HG03064 (cell line): ENCODE data around the gene MYL6.
"Not testable (repeated sequence)": the region's sequence is repeated elsewhere in the genome, so short reads cannot be mapped to it uniquely, and the experiment has no call there.

Source experiments
- ATAC-seq: cut with Tn5 transposase; IDR thresholded peaks from one replicate; pipeline ENCODE4 v1.9.1; 2021; ENCODE audit warnings: low read depth; ENCODE audit not compliant: unreplicated experiment

Gene MYL6

DNA sequence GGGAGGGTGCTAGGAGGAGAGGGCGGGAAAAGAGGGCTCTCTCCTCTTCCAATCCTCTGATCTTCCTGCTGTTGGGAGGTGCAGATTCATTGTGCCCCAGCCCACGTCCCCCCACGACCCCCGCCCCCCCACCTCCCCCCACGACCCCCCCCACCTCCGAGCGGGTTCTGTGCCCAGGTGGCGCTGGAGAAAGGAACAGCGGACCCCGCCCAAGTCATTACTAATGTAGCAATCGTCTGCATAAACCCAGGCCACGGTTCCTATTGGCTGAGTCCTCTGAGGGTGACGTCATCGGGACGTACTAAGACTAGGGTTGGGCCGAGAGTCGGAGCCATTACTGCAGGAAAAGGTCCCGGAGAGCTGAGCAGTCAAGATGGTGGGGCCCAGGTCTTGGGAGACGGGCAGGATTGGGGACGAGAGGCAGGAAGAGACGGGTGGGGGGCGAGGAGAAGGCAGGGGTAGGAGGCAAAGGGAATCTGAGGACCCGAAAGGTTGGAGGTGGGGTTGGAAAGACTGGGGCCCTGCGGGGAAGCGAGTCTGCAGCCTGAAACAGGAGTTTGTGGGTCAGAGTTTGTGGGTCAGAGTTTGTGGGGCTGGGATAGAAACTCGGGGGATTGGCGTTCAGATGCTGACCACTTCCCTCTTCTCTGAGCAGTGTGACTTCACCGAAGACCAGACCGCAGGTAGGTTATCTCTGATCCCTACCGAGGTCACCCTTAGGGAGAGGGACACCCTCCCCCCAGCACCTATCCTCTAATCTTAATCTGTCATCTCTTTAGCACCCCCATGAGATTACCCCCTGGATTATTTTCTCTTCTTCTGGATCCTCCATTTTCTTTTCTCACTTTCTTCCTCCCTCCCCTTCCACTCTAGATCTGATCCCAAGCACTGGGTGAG is at the start of gene MYL6:
Gene MYL6, plus strand, starts transcription at position 331 of the 897 bp plus-strand sequence. Its CDS starts 43 bp downstream, at position 374.
- ATAC-seq, result peak; percentile 70

DNA sequence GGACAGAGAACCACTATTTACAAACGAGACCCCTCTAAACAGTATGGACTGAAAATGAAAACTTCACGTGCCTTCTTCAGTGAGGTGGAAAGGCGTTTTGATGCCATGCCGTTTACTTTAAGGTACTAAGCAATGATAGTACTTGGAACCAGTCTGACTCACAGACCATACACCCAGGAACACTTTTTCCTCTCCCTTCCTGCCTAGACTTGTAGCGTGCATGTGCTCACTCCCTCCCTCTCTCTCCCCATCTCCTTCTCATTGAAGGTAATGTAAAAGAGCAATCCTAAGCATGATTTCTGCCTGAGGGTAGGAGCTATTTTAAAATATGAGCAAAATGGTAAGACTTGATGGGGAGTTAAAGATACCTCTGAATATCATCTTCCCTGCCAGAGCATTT is 47.6 kb upstream of the MYL6 start:
- ATAC-seq, result no peak

DNA sequence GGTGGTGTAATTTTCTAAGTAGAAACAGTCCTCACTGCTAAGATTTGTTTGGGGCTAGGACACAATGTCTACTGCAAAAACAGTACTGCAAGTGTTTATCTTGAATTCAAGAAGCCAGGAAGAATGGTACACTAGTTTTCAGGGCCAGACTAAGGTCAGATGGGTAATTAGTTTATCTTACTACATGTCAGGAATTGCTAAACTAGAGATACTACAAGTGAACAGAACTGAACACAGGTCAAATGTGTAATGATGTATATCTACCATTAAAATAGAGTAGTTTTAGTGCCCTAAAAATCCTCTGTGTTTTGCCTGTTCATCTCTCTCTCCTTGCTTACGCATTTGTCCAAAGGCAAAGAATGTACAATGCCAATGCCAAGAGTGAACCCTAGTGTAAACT is 44.1 kb upstream of the MYL6 start:
- no peak for ATAC-seq

DNA sequence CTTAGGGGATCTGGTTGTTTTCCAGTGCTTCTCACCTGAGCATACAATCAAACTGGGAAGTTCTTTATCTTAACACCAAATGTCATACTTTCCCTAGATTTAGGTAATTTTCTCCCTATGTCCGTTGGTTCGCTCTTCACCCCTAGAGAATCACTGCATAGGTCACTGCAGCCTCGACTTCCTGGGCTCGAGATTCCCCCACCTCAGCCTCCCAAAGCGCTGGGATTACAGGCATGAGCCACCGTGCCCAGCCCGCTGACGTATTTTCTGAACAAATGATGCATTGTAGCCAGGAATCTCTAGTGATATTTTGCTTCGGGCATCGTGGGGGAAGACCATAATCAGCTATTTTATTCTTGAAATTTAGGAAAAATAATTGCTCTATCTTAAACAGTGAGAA is 42.8 kb upstream of the MYL6 start:
- no peak for ATAC-seq

DNA sequence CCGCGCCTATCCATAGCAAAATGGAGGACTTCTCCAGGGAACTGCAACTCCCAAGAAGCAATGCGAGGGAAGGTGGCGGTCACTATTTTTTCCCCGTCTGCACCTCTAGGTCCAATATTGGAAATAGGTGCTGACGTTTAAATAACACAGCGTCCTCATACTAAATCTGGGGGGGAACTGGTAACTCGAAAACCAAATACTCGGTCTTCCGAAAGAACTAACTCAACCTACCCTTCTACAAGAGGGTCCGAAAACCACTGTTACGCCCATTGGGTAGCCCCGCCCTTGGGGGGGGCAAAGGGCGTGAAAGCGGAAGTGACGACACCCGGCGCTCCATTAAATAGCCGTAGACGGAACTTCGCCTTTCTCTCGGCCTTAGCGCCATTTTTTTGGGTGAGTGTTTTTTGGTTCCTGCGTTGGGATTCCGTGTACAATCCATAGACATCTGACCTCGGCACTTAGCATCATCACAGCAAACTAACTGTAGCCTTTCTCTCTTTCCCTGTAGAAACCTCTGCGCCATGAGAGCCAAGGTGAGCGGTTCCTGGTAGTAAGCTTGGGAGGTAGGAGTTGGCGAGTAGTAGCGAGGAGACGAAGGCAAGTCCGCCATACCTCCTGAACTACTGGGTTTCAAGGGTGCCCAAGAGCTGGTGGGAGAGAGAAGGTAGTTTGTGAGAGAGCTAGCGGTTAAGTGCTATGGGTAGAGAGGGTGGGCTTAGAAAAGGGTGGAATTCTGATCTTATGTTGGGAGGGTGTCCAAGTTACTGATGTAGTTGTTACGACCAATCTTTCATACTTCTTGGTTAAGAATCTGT is 41.7 kb upstream of the MYL6 start, which contains the start of gene RPL41:
Gene RPL41, plus strand, starts transcription at position 367 of the 815 bp plus-strand sequence.
- peak; percentile 37 for ATAC-seq

DNA sequence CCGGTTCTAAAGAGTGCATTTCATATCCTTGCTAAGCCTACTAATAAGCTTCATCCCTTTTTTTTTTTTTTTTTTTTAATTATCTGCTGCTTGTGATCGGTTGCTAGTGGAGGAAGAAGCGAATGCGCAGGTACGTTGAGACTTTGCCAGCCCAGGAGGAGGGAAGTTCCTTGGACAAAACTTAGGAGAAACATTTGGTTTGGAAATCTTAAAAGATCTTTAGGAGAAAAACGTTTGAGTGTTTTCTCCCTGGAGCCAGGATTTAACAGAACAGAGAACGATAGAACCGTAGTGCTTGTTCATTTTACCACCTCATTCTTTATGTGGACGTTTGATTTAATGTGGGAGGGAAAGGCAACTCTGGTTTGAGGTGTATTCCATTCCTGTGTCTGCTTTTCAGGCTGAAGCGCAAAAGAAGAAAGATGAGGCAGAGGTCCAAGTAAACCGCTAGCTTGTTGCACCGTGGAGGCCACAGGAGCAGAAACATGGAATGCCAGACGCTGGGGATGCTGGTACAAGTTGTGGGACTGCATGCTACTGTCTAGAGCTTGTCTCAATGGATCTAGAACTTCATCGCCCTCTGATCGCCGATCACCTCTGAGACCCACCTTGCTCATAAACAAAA is 41.0 kb upstream of the MYL6 start:
- ATAC-seq, result not testable (repeated sequence)

DNA sequence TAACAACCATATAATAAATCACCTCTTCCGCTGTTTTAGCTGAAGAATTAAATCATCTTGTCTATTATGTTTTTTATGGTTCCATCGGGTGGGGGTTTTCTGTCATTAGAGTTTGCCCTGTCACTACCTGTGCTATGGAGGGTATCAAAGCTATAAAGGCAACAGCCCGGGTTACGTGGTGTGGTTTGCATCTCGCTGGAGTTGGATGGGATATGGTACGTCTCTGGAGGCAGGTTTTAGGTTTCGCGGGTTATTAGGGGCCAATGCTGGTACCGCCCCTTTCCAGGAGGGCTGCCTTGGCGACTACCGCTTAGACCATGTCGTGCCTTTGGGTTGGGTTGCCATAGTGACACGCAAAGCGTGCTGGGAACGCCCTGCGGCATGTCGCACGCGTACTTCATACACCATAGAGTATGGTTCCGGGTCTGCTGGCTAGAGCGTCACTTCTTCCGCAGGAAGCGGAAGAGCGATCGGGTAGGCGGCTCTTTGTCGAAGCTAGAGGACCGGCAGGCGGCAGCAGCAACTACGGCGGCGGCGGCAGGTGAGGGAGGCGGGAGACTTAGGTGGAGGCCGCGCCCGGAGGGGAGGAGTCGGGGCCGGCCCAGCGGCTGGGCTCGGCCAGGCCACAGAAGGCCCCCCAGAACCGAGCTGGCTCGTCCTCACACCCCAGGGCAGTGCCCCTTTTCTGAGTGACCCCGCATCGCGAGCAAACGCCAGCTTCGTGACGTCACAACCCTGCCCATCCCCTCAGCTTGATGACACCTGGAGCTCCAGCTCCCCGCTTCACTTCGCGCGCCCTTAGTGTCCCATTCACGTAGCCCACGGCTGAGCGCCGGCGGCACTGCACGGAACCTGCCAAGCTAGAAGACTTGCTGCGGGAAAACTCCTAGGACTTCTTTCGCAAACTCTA is 40.1 kb upstream of the MYL6 start, which contains the start of gene ZC3H10:
Gene ZC3H10, plus strand, starts transcription at position 489 of the 910 bp plus-strand sequence. CDS start 2,297 bp downstream, outside the sequence.
- peak; percentile 75 for ATAC-seq

DNA sequence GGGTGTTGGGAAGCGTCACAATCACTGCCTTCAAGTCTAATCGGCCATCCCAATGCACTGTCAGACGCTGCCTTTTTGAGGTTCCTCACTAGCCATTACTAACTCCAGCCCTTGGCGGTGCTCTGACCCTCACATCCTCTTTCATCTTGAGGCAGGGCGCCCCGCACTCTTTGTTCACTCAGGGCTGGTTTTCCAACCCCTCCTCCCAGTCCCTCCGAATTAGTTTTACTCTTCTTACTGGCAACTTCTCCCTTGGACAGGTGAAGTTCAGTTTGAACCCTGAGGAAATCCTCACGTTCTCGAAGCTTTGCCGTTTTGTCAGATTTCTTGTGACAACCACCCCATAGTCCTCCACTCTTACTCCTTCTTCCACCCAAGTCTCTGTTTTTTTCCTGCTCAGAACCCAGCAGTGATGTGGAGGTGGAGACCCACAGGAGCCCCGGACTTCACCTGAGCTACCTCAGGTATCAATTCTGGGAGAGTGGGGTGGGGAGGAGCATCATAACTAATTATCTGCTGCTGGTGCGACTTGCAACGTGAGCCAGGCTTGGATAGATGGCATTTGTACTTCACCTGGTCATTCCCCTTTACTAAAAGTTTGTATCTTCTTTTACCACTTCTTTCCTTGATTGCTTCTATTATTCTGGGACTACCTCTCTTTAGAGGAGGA is 39.3 kb upstream of the MYL6 start:
- no peak for ATAC-seq

DNA sequence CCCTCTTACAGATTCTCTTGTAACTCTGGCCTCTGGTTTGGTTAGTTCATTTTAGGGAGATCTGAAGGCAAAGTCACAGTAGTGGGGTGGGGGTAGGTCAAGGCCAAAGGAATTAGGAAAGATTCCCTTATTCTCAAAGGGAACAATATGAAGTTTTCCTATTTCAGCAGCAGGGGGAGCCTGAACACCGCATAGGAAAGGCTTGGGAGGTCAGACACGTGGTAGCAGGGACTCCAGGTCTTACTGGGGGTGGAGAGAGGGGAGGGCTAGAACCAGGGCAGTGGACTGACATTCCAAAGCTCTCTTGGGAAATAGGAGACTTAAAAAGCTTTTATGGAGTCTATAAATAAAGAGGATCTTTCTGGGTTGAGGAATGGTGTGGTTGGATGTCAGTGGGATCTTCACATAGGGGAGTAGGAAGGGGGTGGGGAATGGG is 38.8 kb upstream of the MYL6 start:
- no peak for ATAC-seq

DNA sequence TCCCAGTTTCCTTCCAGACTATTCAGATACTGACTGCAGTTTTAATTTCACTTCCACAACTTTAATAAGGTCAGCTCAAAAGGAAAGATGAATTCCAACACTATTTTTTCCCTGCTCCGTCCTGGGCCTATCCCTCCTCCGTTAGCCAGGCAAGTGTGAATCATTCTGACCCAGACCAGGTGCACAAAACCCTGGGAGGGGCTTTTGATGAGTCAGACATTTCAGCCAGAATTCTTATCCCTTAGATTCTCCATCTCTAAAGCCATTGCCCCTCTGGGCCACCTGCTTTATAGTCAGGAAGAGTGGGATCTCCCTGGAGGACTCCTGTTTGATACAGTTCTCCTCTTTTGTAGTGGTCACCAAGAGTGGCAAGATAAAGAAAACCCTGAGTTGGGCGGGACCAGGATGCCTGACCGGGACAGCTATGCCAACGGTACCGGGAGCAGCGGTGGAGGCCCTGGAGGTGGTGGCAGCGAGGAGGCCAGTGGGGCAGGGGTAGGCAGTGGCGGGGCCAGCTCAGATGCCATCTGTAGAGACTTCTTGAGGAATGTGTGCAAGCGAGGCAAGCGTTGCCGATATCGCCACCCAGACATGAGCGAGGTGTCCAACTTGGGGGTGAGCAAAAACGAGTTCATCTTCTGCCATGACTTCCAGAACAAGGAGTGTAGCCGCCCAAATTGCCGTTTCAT is 37.9 kb upstream of the MYL6 start:
- no peak for ATAC-seq

DNA sequence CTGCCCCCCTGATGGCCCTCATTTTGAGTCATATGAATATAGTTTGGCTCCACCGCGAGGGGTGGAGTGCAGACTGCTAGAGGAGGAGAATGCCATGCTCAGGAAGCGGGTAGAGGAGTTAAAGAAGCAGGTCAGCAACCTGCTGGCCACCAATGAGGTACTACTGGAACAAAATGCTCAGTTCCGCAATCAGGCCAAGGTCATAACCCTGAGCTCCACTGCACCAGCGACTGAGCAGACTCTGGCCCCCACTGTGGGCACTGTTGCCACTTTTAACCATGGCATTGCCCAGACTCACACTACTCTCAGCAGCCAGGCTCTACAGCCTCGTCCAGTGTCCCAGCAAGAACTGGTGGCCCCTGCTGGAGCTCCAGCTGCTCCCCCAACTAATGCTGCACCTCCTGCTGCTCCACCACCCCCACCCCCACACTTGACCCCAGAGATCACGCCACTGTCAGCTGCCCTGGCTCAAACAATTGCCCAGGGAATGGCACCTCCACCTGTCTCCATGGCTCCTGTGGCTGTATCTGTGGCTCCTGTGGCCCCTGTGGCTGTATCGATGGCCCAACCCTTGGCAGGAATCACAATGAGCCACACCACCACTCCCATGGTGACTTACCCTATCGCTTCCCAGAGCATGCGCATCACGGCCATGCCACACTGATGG is 36.8 kb upstream of the MYL6 start:
- no peak for ATAC-seq

DNA sequence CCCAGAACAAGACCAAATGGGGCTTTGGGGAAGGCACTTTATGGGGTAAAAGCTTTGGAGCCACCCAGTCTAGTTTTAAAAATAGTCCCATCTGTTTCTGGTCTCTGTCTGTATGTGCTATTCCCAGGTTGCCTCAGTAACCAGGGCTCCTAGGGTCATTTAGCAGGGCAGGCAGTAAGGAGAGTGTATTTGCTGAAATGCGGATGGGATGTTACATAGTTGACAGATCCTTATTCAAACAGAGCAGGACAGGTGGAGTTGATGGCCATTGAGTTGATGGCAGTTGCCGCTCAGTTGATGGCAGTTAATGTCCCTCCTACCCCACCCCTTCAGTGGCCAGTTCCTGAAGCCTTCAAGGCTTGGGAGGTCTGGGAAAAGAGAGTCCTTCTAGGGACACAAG is 35.5 kb upstream of the MYL6 start:
- ATAC-seq, result no peak

DNA sequence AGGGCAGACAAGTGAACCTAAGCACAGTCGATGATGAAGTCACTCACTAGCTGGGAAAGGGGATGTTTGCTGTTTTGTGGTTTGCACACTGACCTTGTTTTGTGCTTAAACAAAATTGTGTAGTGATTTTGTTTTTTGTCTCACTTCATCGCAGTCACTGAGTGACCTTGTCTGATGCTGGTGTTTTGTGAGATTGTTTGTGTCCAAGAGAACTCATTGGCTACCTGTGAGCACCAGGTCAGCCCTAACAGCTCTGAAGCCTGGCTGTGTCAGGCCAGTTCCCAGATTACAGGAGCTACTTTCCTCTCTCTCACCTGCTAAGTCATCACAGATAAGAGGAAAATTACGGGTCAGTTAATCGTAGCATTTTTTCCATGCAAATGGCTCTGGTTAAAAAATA is 34.0 kb upstream of the MYL6 start:
- ATAC-seq, result no peak

DNA sequence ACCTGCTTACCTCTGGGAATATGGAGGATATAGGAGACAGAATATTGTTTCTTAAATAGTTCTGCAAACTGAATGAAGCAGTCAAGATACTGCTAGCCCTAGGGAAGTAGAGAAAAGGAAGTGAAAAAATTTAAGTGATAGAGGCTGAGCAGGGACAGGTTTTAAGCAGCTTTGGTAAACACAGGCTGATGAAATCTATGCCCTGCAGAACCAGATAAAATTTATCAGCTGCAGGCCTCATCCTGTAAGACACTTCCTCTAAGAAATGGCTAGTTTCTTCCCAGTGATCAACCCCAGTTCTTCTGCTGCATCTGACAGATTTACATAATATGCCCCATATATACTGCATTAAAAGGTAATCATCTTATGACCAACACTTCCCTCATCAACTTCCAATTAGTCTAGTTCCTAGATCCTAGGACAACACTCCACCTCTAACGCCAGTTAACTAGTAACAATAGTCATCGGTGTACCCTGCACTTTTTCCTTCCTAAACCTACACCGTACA is 31.4 kb upstream of the MYL6 start:
- no peak for ATAC-seq

DNA sequence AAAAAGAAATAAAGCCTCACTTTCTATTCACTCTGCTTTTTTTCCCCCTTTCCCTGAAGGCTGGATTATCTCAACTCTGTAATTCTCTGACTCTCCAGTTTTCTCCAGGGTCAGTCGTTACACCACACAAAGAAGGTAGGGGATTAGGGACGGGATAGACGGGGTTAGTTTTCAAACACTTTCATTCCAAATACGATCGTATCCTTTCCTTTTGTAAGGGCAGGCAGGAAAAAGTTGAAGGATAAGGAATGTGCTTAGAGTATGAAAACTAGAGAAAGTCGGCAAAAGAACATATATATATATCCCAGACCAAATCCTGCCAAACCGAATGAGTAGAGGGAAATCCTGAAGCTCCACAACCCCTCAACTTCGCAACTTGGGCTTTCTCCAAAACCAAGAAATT is 30.7 kb upstream of the MYL6 start:
- ATAC-seq, result no peak

DNA sequence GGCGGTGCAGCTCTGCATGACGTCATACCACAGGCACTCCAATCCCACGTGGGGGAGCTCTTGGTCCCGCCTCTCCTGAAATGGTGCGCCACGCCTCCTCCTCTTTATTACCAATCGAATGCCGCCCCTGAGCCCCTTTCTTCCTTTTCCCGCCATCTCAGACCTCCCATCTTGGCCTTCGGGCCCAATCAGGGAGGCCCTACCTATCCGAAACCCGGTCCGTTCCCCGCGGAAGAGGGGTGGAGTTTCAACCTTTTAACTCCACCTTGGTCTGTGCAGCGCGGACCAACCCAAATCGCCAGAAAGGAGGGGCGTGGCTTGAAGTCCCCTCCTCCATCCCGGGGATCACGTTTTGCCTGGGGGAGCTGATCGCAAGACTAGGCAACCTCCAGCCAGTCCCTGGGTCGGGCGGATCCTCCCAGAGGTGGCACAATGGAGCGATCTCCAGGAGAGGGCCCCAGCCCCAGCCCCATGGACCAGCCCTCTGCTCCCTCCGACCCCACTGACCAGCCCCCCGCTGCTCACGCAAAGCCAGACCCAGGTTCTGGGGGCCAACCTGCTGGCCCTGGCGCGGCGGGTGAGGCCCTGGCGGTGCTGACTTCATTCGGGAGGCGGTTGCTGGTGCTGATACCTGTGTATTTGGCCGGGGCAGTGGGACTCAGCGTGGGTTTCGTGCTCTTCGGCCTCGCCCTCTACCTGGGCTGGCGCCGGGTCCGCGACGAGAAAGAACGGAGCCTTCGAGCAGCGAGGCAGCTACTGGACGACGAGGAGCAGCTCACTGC is 30.1 kb upstream of the MYL6 start, which contains the start of gene ESYT1:
Gene ESYT1, plus strand, starts transcription at position 380 of the 782 bp plus-strand sequence. Its CDS starts 53 bp downstream, at position 433.
- ATAC-seq, result peak; percentile 84

DNA sequence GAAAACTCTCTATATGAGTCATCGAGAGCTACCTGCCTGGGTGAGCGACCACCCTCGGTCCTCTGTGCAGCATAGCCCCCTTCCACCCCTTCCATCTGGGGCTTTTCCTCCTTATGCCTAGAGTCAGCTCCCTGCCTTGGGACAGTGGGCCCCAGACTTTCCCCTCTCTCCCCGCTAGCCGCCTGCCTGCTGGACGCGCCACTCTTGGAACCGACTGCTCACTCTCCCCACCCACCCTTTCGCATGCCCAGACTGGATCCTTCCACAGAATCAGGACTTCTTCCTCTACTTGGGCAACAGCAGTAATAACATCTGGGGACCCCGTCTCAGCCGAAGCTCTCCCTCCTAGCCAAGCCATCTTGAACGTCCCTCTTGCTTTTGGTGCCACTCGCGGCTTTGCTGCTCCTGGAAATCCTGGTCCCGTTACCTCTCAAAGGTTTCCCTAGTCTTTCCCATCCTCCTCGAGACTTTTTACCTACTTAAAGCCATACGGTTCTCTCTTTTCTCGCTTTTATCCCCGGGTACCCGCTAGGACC is 29.4 kb upstream of the MYL6 start:
- no peak for ATAC-seq
